GM12874 (cell line): Measurements from ENCODE around the gene SYCN.
"Not testable (repeated sequence)": the region's sequence is repeated elsewhere in the genome, so short reads cannot be mapped to it uniquely, and the experiment has no call there.

ENCODE experiments used
- TF ChIP-seq, protein P1 (sequence below): IDR thresholded peaks from 2 replicates; pipeline ENCODE4 v1.5.1; 2011; ENCODE audit warnings: low read depth, mild to moderate bottlenecking, control low read depth, low read length, moderate library complexity; ENCODE audit not compliant: insufficient read depth

Gene SYCN

DNA sequence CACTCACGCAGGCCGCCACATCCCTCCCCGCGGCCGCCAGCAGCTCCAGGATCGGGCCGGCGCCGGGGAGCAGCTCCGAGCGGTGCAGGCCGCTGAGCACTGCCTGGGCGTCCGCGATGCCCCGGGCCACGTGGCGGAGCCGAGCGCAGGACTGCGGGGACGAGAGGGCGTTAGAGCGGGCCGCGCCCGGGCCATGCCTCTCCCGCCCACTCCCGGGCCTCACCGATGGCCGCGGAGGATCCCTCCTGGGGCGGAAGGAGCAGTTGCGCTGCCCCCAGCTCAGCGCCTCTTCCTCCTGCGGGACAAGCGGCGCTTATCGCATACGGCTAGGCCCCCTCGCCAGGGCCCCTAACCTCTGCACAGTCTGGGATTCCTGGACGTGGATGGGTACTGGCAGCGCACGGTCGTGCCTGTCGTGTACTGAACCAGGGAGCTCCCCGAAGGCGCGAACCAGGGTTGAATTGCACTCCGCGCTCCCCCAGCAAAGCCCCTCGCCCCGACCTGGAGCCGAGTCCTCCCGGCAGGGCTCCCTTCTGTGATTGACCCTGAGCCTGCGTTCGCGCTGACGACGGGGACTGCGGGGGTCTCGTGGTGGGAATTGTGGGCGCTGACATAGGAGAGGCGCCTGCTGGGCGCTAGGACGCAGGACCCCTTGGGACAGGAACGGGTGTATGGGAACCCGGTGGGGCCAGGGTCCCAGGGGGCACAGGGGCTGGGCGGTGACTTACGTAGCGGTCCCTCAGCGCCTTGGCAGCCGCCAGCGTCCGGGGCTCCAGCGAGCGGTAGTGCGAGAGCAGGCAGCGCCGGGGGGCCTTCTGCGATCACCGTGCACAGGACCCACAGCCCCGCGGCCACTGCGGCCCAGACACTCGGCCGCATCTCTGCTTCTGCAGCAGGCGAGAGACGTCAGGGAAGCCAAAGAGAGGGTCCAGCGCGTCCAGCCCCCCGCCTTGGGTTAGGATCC lies 43.9 kb upstream of the SYCN start:
- TF ChIP-seq, protein P1, sequence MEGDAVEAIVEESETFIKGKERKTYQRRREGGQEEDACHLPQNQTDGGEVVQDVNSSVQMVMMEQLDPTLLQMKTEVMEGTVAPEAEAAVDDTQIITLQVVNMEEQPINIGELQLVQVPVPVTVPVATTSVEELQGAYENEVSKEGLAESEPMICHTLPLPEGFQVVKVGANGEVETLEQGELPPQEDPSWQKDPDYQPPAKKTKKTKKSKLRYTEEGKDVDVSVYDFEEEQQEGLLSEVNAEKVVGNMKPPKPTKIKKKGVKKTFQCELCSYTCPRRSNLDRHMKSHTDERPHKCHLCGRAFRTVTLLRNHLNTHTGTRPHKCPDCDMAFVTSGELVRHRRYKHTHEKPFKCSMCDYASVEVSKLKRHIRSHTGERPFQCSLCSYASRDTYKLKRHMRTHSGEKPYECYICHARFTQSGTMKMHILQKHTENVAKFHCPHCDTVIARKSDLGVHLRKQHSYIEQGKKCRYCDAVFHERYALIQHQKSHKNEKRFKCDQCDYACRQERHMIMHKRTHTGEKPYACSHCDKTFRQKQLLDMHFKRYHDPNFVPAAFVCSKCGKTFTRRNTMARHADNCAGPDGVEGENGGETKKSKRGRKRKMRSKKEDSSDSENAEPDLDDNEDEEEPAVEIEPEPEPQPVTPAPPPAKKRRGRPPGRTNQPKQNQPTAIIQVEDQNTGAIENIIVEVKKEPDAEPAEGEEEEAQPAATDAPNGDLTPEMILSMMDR, result no peak

DNA sequence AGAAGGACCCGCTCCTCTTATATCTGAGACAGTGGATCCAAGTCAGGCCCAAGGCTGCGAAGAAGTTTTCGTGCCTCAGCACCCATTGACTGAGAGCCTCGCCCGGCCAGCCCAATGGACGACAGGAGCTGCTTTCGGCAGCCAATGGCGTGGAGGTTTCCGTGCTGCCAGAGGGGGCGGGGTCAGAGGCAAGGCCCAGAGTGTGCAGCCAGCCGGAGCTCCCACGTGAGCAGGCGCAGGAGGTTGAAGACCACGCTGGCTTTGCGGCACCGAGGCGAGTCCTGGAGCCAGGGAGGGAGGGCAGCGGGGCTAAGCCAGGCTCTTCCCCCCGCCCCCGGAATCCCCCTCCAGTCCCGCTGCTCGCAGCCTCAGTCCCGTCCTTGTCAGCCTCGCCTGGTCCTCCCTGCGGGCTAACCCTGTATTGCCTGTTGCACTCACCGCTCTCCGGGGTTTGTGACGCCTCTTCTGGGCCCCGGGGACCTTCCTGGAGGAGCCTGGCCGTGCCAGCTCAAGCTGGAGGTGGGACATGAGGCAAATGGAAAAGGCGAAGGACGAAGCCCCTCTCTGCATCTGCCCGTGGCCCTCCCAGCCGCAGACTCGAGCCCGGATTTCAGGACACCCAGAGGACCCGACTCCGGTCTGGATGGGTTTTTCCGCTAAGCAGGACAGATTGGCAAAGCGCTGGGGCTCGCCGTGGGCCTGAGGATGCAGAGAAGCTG lies 43.0 kb upstream of the SYCN start:
- TF ChIP-seq, protein P1, result no peak

DNA sequence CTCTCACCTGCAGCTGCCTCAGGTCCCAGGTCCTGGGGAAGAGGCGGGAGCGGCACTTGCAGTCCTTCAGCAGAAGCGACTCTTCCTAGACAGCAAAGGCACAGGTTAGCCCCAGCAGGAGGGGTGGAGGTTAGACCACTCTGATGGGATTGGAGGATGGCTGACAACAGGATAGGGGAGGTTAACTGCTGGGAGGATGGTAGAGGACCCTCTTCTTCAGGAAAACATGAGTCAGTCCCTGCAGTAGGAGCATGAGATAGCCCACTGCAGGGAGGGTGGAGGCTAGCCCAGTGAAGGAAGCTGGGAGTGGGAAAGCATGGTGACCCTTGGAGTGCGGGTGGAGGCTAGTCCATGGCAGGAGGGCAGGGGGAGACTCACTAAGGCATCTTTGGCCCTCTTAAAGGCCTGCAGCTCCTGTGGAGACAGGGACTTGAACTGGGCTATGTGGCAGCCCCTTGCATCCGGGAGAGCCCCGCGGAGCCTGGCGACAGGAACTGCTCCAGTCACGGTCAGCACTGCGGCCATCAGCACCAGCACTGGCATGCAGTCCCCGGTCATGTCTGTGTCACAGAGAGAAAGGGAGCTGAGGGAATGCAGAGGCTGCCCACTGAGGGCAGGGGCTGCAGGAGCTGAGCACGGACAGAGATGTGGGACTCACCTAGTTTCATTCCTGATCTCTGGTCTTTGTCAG lies 40.5 kb upstream of the SYCN start, which contains the start of gene IFNL3:
Gene IFNL3, minus strand, starts transcription at position 597 of the 691 bp plus-strand sequence. Its CDS starts 39 bp downstream, at position 558.
- TF ChIP-seq, protein P1, result not testable (repeated sequence)

DNA sequence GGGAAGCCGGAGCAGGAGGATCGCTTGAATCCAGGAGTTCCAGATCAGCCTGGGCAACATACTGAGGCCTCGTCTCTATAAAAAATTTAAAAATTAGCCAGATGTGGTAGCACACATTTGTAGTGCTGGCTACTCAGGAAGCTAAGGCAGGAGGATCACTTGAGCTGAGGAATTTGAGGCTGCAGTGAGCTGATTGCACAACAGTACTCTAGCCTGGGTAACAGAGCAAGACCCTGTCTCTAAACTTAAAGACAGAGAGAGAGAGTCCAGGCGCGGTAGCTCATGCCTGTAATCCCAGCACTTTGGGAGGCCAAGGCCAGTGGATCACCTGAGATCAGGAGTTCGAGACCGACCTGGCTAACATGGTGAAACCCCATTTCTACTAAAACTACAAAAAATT lies 36.4 kb upstream of the SYCN start:
- TF ChIP-seq, protein P1, result no peak

DNA sequence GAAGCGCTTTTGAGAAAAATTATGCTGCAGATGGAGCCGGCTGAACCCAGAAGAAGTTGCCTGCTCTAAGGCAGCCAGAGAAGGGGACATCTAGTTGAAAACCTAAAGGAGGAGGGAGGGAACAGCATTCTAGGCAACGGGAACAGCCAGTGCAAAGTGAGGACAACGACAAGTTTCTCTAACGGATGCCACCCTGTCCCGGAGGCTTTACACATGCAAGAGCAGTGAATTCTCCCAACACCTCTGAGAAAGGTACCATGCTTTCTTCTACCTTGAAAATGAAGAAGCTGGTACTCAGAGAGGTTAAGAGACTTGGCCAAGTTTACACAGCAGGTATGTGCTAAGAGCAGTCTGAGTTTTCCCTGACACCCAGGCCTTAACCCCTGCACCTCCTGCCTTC lies 34.9 kb upstream of the SYCN start:
- TF ChIP-seq, protein P1, result no peak

DNA sequence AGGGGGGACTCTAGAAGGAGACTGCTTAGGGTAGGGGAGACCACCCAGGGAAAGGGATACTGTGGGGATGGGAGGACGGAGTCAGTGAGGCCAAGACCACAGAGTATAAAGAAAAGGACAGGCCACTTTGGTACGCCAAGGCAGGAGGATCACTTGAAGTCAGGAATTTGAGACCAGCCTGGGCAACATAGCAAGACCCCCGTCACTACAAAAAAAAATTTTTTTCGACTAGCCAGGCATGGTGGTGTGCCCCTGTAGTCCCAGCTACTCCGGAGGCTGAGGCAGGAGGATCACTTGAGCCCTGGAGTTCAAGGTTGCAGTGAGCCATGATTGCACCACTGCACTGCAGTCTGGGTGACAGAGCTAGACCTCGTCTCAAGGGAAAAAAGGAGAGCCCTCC lies 34.1 kb upstream of the SYCN start:
- TF ChIP-seq, protein P1, result no peak
